ENCODE measurements around the gene EHD1.
A peak's percentile ranks its signal among the peaks of the same experiment; 100 is the strongest.

Gene EHD1

GRCh38 chr11:64921384-64921783 is 43.0 kb upstream of the EHD1 start:
- Histone ChIP-seq H3K9me2 (replicated peaks; ENCODE audit: control insufficient read depth, low read length) (no peaks in the 10 kb centered on the region), H3F3A (ENCODE audit: control insufficient read depth, insufficient read depth) (peaks cover 3% of the 10 kb centered on the region), H3K9me3 (ENCODE audit: control insufficient read depth, insufficient read depth, low read length) (no peaks in the 10 kb centered on the region), H3K4me2 (ENCODE audit: low read length) (no peak overlapping the region), H3K79me2 (ENCODE audit: control insufficient read depth, low read length) (peaks cover 6% of the 10 kb centered on the region), H3K27me3 (ENCODE audit: control insufficient read depth, low read length) (no peaks in the 10 kb centered on the region), H3K4me3 (ENCODE audit: low read length) (no peak overlapping the region), H4K20me1 (ENCODE audit: control insufficient read depth, insufficient read depth, low read depth, low read length) (no peaks in the 10 kb centered on the region), H3K4me1 (ENCODE audit: control insufficient read depth, low read length) (peaks cover 45% of the 10 kb centered on the region), H3K27ac (ENCODE audit: low read depth, low read length) (no peak overlapping the region), H3K36me3 (ENCODE audit: control insufficient read depth, low read length) (no peaks in the 10 kb centered on the region)
- no peak for TF ChIP-seq EZH2phosphoT487 (IDR thresholded peaks at IDR 0.05; ENCODE audit: borderline replicate concordance, low read length)
- no peak for TF ChIP-seq CTCF (IDR thresholded peaks at IDR 0.05; ENCODE audit: low read depth, low read length, poor library complexity, severe bottlenecking)

GRCh38 chr11:64920124-64920523 is 41.7 kb upstream of the EHD1 start:
- Histone ChIP-seq H4K20me1 (ENCODE audit: control insufficient read depth, insufficient read depth, low read depth, low read length) (no peaks in the 10 kb centered on the region), H3K9me3 (ENCODE audit: control insufficient read depth, insufficient read depth, low read length) (no peaks in the 10 kb centered on the region), H3F3A (ENCODE audit: control insufficient read depth, insufficient read depth) (peaks cover 3% of the 10 kb centered on the region), H3K9me2 (replicated peaks; ENCODE audit: control insufficient read depth, low read length) (no peaks in the 10 kb centered on the region), H3K4me1 (ENCODE audit: control insufficient read depth, low read length) (peaks cover 53% of the 10 kb centered on the region), H3K27ac (ENCODE audit: low read depth, low read length) (no peak overlapping the region), H3K4me3 (ENCODE audit: low read length) (peak overlapping the region; percentile 0; the same call in 1 of the 2 replicates), H3K36me3 (ENCODE audit: control insufficient read depth, low read length) (no peaks in the 10 kb centered on the region), H3K27me3 (ENCODE audit: control insufficient read depth, low read length) (no peaks in the 10 kb centered on the region), H3K79me2 (ENCODE audit: control insufficient read depth, low read length) (peaks cover 18% of the 10 kb centered on the region), H3K4me2 (ENCODE audit: low read length) (peak overlapping the region; percentile 40)
- TF ChIP-seq CTCF (IDR thresholded peaks at IDR 0.05; ENCODE audit: low read depth, low read length, poor library complexity, severe bottlenecking): no peak
- TF ChIP-seq EZH2phosphoT487 (IDR thresholded peaks at IDR 0.05; ENCODE audit: borderline replicate concordance, low read length): no peak

GRCh38 chr11:64919627-64920026 is 41.2 kb upstream of the EHD1 start:
- Histone ChIP-seq H3K4me1 (ENCODE audit: control insufficient read depth, low read length) (peaks cover 48% of the 10 kb centered on the region), H3K79me2 (ENCODE audit: control insufficient read depth, low read length) (peaks cover 21% of the 10 kb centered on the region), H3F3A (ENCODE audit: control insufficient read depth, insufficient read depth) (peaks cover 3% of the 10 kb centered on the region), H3K27me3 (ENCODE audit: control insufficient read depth, low read length) (no peaks in the 10 kb centered on the region), H3K4me2 (ENCODE audit: low read length) (no peak overlapping the region; the same call in 1 of the 2 replicates), H3K27ac (ENCODE audit: low read depth, low read length) (no peak overlapping the region), H3K4me3 (ENCODE audit: low read length) (no peak overlapping the region), H3K9me3 (ENCODE audit: control insufficient read depth, insufficient read depth, low read length) (no peaks in the 10 kb centered on the region), H3K9me2 (replicated peaks; ENCODE audit: control insufficient read depth, low read length) (no peaks in the 10 kb centered on the region), H3K36me3 (ENCODE audit: control insufficient read depth, low read length) (no peaks in the 10 kb centered on the region), H4K20me1 (ENCODE audit: control insufficient read depth, insufficient read depth, low read depth, low read length) (no peaks in the 10 kb centered on the region)
- TF ChIP-seq EZH2phosphoT487 (IDR thresholded peaks at IDR 0.05; ENCODE audit: borderline replicate concordance, low read length): no peak
- TF ChIP-seq CTCF (IDR thresholded peaks at IDR 0.05; ENCODE audit: low read depth, low read length, poor library complexity, severe bottlenecking): no peak
